Testis (tissue), 3 donors: Measurements from ENCODE around the gene RBP5. TPM values are rescaled to one million over a fixed set of nuclear protein-coding genes. Genes with fewer than 3 reads are reported as not detected.
A peak's percentile ranks its signal among the peaks of the same experiment; 100 is the strongest.

ENCODE experiments used
- DNase-seq: peaks from one replicate; pipeline ENCODE4 v3.0.0-alpha.2; 2019
- H3K27ac ChIP-seq, 2 donors: fragments of 200-600 bp; sonication (generic); one replicate each; pipeline ENCODE4 v1.5.1; 2019
- H3K27me3 ChIP-seq: fragments of 200-600 bp; sonication (generic); one replicate; pipeline ENCODE4 v1.5.1; 2019
- H3K36me3 ChIP-seq: fragments of 200-600 bp; sonication (generic); one replicate; pipeline ENCODE4 v1.5.1; 2017; ENCODE audit warnings: low read depth; ENCODE audit errors: missing control alignments
- H3K4me1 ChIP-seq: fragments of 200-600 bp; sonication (generic); one replicate; pipeline ENCODE4 v1.5.1; 2019
- H3K4me3 ChIP-seq, 2 donors: fragments of 200-600 bp; sonication (generic); one replicate each; pipeline ENCODE4 v1.5.1; 2017 to 2019
- H3K9me3 ChIP-seq: fragments of 200-600 bp; sonication (generic); one replicate; pipeline ENCODE4 v1.5.1; 2017
- POLR2A ChIP-seq: fragments of 450-650 bp; IDR thresholded peaks from one replicate; pipeline ENCODE4 v1.6.1; 2017; ENCODE audit warnings: antibody characterized with exemption, mild to moderate bottlenecking, moderate library complexity
- WGBS, 2 donors: methylation state at CpG; one replicate each; pipeline ENCODE4 v1.1.5; 2018; 5-methylcytosine and 5-hydroxymethylcytosine counted together
- intact Hi-C: fragments of 100-400 bp; cut with DNase I; formaldehyde crosslinking; loops from one replicate; pipeline ENCODE4 v1.15.1; 2023; ENCODE audit warnings: low total_unique reads
- polyA plus RNA-seq: library from polyadenylated mRNA; stranded (reverse); fragments of 350-450 nt; fragmentation: Illumina TruSeq; extraction: RNeasy Lipid Tissue Mini Kit (QIAGEN cat#74804); gene quantifications from one replicate; pipeline ENCODE4 v1.2.3, GENCODE V29; 2014; ENCODE audit warnings: low read depth, low replicate concordance; ENCODE audit not compliant: insufficient read depth
- total RNA-seq, 2 donors: library from RNA; depleted of rRNA; stranded (reverse); fragments of >200 nt; gene quantifications; one replicate each; pipeline ENCODE4 v1.2.3, GENCODE V29; 2016
- TF ChIP-seq, protein P1 (sequence below), 3 experiments: fragments of 450-650 bp in 2 of 3; fragments of 200-600 bp in 1 of 3; sonication (generic) in 1 of 3; IDR thresholded peaks; one replicate each; pipeline ENCODE4 v1.5.1; 2016 to 2019; ENCODE audit warnings: antibody characterized with exemption in 3 of 3, mild to moderate bottlenecking in 2 of 3, moderate library complexity in 1 of 3

RBP5 gene
- total and polyA plus RNA-seq, 3 donors from 2014 or later: 1.1 to 11.8 (median 4.0) TPM

DNA sequence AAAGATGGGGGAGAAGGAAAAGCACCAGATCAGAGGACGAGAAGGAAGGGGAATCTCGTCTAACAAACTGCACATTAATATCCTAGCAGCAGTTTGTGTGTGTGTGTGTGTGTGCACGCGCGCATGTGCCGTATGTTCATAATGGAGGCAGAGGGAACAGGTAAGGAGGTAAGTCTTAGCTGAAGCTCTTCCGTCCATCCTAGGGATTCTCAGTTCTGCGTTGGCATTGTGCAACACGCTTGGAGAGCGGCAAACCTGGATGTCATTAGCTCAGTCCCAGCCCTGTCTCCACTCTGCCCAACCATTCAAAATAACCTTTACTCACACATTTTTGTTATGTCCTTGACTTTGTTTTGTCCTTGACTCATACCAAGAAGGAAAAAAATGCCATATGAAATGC is 34.8 kb downstream of the RBP5 start:
- 50 to 65% methylated on average over 10 of the region's 10 CpGs for WGBS, 2 donors

DNA sequence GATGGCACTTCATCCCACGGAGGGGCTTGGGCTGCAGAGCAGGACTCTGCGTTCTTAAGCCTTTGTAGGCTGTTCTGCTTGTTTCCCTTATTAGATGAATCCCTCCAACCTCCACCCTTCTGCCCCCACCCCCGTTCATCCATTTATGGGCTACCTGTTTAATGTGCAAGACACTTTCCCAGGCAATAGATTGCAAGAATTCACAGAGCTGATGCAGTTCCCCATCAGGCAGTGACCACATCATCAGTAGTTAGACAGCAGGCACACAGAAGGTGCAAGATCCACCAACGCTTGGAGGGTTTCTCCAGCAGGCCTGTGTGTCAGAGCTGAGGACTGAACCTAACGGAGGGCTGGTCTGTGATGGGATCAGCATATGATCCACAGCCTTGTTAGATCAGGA is 35.2 kb downstream of the RBP5 start:
- WGBS, 2 donors: 57 to 59% methylated on average over 5 of the region's 5 CpGs
- Histone ChIP-seq H3K36me3 (no peaks in the 10 kb centered on the region), H3K9me3 (no peaks in the 10 kb centered on the region), H3K4me1 (peaks cover 15% of the 10 kb centered on the region), H3K4me3 (no peak overlapping the region), H3K27ac (peak overlapping the region in 1 of 2 donors; percentile 79), H3K27me3 (no peaks in the 10 kb centered on the region)
- TF ChIP-seq, protein P1, sequence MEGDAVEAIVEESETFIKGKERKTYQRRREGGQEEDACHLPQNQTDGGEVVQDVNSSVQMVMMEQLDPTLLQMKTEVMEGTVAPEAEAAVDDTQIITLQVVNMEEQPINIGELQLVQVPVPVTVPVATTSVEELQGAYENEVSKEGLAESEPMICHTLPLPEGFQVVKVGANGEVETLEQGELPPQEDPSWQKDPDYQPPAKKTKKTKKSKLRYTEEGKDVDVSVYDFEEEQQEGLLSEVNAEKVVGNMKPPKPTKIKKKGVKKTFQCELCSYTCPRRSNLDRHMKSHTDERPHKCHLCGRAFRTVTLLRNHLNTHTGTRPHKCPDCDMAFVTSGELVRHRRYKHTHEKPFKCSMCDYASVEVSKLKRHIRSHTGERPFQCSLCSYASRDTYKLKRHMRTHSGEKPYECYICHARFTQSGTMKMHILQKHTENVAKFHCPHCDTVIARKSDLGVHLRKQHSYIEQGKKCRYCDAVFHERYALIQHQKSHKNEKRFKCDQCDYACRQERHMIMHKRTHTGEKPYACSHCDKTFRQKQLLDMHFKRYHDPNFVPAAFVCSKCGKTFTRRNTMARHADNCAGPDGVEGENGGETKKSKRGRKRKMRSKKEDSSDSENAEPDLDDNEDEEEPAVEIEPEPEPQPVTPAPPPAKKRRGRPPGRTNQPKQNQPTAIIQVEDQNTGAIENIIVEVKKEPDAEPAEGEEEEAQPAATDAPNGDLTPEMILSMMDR (IDR thresholded peaks at IDR 0.05): no peak
- TF ChIP-seq POLR2A: no peak
- no peak for DNase-seq
- intact Hi-C loops: loop anchor here (10.0 kb wide), 1 partner anchor 149 kb away; the partner anchor contains the start of genes C12orf57 and RNU7-1

More for the DNA sequence above, 34.8 kb downstream of the RBP5 start:
- no peaks in the 10 kb centered on the region for H3K9me3 ChIP-seq
- peaks cover 15% of the 10 kb centered on the region for H3K4me1 ChIP-seq
- H3K27me3 ChIP-seq: no peaks in the 10 kb centered on the region
- peak; percentile 30 for DNase-seq
- no peak overlapping the region for H3K4me3 ChIP-seq
- no peak for TF ChIP-seq POLR2A
- TF ChIP-seq, protein P1 (IDR thresholded peaks at IDR 0.05): no peak
- intact Hi-C loops: loop anchor here (10.0 kb wide), 1 partner anchor 149 kb away; the partner anchor contains the start of genes C12orf57 and RNU7-1
- H3K36me3 ChIP-seq: no peaks in the 10 kb centered on the region
- peak overlapping the region; percentile 7 to 44 for H3K27ac ChIP-seq

DNA sequence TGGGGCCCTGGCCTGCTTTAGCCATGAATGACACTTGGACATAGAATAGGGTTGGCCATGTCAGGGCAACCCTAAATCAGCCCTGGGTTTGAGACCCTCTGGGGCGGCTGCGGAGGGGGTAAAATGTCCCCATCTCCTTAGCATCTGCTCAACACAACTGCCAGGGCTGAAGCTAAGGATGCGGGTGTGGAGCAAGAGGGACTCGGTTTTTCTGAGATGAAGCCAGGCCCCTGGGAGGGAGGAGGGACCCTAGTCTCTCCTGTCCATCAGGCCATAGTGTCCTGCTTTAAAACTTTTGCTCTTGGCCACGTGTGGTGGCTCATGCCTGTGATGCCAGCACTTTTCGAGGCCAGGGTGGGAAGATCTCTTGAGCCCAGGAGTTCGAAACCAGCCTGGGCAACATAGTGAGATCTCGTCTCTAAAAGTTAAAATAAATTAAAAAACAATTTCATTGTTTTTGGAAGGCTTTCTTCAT is 35.7 kb downstream of the RBP5 start:
- intact Hi-C loops: loop anchor here (10.0 kb wide), 1 partner anchor 148 kb away; the partner anchor contains the start of genes C12orf57 and RNU7-1
- H3K27ac ChIP-seq: peak overlapping the region; percentile 61 to 79
- H3K27me3 ChIP-seq: no peaks in the 10 kb centered on the region
- H3K9me3 ChIP-seq: no peaks in the 10 kb centered on the region
- H3K36me3 ChIP-seq: no peaks in the 10 kb centered on the region
- no peak for TF ChIP-seq POLR2A
- TF ChIP-seq, protein P1 (IDR thresholded peaks at IDR 0.05): no peak
- peaks cover 15% of the 10 kb centered on the region for H3K4me1 ChIP-seq
- no peak overlapping the region for H3K4me3 ChIP-seq
- peak; percentile 13 for DNase-seq
- 74 to 75% methylated on average over 4 to 8 of the region's 8 CpGs for WGBS, 2 donors

DNA sequence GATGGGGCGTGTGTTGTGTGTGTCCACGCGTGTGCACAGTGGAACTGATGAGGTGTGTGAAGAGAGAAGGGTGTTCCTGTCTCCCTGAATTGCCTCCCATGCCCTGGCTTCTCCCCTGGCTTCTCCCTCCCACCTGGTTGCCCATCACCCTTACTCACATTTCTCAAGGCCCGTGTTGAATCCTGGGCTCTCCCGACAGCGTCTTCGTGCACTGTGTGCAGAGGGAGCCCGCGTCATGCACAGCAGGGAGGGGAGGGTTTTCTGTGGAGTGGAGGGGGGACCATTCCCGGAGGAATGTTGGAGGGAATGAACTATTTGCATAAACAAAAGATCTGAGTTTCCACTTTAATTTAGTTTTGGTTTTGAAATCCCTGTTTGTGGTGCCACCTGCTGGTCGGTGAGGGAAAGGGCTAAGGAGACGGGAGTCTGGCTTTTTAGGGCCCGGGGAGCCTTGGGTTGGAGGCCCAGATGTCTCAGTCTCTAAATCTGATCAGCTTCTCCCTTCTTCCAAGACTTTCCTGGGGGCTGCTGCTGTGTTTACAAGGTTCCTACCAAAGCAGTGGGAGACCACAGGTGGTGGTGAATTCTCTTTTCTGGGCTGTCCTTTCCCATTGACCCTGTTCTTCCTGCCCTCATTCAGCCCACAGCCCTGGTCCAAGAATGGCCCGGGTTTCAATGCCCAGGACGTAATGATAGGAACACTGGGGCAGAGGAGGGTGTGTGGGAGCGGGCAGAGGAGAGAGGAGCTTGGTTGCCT is 36.3 kb downstream of the RBP5 start, which contains the start of gene C1R:
TSS of gene C1R (minus strand) at position 217 of the 757 bp plus-strand sequence. CDS start at position 160, 57 bp downstream.
- intact Hi-C loops: loop anchor here (10.0 kb wide), 1 partner anchor 148 kb away; the partner anchor contains the start of genes C12orf57 and RNU7-1

More for the DNA sequence above, 36.3 kb downstream of the RBP5 start, which contains the start of gene C1R:
- H3K4me3 ChIP-seq: peak within 1 kb of the TSS; percentile 52 to 58
- peak; percentile 85 for DNase-seq
- WGBS, 2 donors: 21 to 22% methylated on average over 16 of the region's 16 CpGs
- peaks cover 15% of the 10 kb centered on the region for H3K4me1 ChIP-seq
- H3K36me3 ChIP-seq: no peaks in the 10 kb centered on the region
- H3K27ac ChIP-seq: peak within 1 kb of the TSS; percentile 61 to 79
- no peaks in the 10 kb centered on the region for H3K9me3 ChIP-seq
- H3K27me3 ChIP-seq: no peaks in the 10 kb centered on the region
- TF ChIP-seq, protein P1 (IDR thresholded peaks at IDR 0.05): peak; percentile 85 to 92 (median 90)
- TF ChIP-seq POLR2A: no peak
